ENCODE data around the gene SLC35D2. TPM values are rescaled to one million over a fixed set of nuclear protein-coding genes. Genes with fewer than 3 reads are reported as not detected.
"Not testable (repeated sequence)": the region's sequence is repeated elsewhere in the genome, so short reads cannot be mapped to it uniquely, and the experiment has no call there.

The SLC35D2 gene
- total RNA-seq, 8 experiments from 2014 or later = 10.6 to 38.1 (median 24.0) TPM

- in situ Hi-C loops (cut with MboI; ENCODE audit: low pct_unique_long_range_greater_than_20kb in 2 of 9, low sequenced_read_pairs in 9 of 9, unreplicated experiment in 9 of 9) = loop anchor here in 2 of 9 experiments (25.0 kb wide), 1 partner anchor 322 kb away; the partner anchor contains the start of gene PRXL2C (in 2 of the 2)
- H3K4me3 ChIP-seq = no peak overlapping the region
- no peak for ATAC-seq (replicated peaks in 6 of 8)
- H3K4me1 ChIP-seq (replicated peaks in 1 of 2) = peaks cover 30 to 36% of the 10 kb centered on the region in 2 donors
- no peak overlapping the region for H3K27ac ChIP-seq
- WGBS, 10 experiments = 74 to 100% (median 96%) methylated on average over 1 to 3 of the region's 3 CpGs; no CpG with 5 or more reads in 1 of the 10 experiments
Measured at GRCh38 chr9:96340707-96341106, 42.8 kb downstream of the SLC35D2 start.

GRCh38 chr9:96338299-96338698 is 45.2 kb downstream of the SLC35D2 start:
- no peak for ATAC-seq (replicated peaks in 6 of 8)
- WGBS, 10 experiments = 90 to 100% (median 95%) methylated on average over 2 to 3 of the region's 3 CpGs; no CpG with 5 or more reads in 1 of the 10 experiments
- no peak overlapping the region for H3K4me3 ChIP-seq
- H3K27ac ChIP-seq = no peak overlapping the region
- in situ Hi-C loops (cut with MboI; ENCODE audit: low pct_unique_long_range_greater_than_20kb in 2 of 9, low sequenced_read_pairs in 9 of 9, unreplicated experiment in 9 of 9) = loop anchor here in 2 of 9 experiments (25.0 kb wide), 1 partner anchor 324 kb away; the partner anchor contains the start of gene PRXL2C (in 2 of the 2)
- H3K4me1 ChIP-seq (replicated peaks in 1 of 2) = peaks cover 8 to 15% of the 10 kb centered on the region in 2 donors

- in situ Hi-C loops (cut with MboI; ENCODE audit: low pct_unique_long_range_greater_than_20kb in 2 of 9, low sequenced_read_pairs in 9 of 9, unreplicated experiment in 9 of 9) = loop anchor here in 2 of 9 experiments (25.0 kb wide), 1 partner anchor 328 kb away; the partner anchor contains the start of gene PRXL2C (in 2 of the 2)
- ATAC-seq (replicated peaks in 6 of 8) = no peak
- Histone ChIP-seq H3K4me1 (replicated peaks in 1 of 2) (no peaks in the 10 kb centered on the region), H3K4me3 (no peak overlapping the region), H3K27ac (no peak overlapping the region)
- WGBS, 10 experiments = 67 to 100% (median 80%) methylated on average over 1 of the region's 1 CpG; no CpG with 5 or more reads in 5 of the 10 experiments
Measured at GRCh38 chr9:96333958-96334357, 49.6 kb downstream of the SLC35D2 start.

- Histone ChIP-seq H3K4me3 (no peak overlapping the region), H3K27ac (no peak overlapping the region), H3K4me1 (replicated peaks in 1 of 2) (no peaks in the 10 kb centered on the region)
- ATAC-seq (replicated peaks in 6 of 8) = peak in 3 of 8 experiments; percentile 81 to 88 (median 88)
- 0 to 100% (median 50%) methylated on average over 1 to 5 of the region's 9 CpGs; no CpG with 5 or more reads in 1 of the 10 experiments for WGBS, 10 experiments
- in situ Hi-C loops (cut with MboI; ENCODE audit: low pct_unique_long_range_greater_than_20kb in 2 of 9, low sequenced_read_pairs in 9 of 9, unreplicated experiment in 9 of 9) = loop anchor here in 2 of 9 experiments (25.0 kb wide), 1 partner anchor 331 kb away; the partner anchor contains the start of gene PRXL2C (in 2 of the 2)
Measured at GRCh38 chr9:96331236-96331947, 52.1 kb downstream of the SLC35D2 start.

GRCh38 chr9:96327694-96328352 is 55.7 kb downstream of the SLC35D2 start:
- Histone ChIP-seq H3K4me3 (no peak overlapping the region), H3K4me1 (replicated peaks in 1 of 2) (no peaks in the 10 kb centered on the region), H3K27ac (no peak overlapping the region)
- in situ Hi-C loops (cut with MboI; ENCODE audit: low pct_unique_long_range_greater_than_20kb in 2 of 9, low sequenced_read_pairs in 9 of 9, unreplicated experiment in 9 of 9) = loop anchor here in 2 of 9 experiments (25.0 kb wide), 1 partner anchor 334 kb away; the partner anchor contains the start of gene PRXL2C (in 2 of the 2)
- peak in 7 of 8 experiments; percentile 36 to 77 (median 52) for ATAC-seq (replicated peaks in 6 of 8)
- 0 to 75% (median 50%) methylated on average over 1 of the region's 1 CpG; no CpG with 5 or more reads in 3 of the 10 experiments for WGBS, 10 experiments

GRCh38 chr9:96323169-96323568 is 60.3 kb downstream of the SLC35D2 start:
- no peak overlapping the region for H3K27ac ChIP-seq
- ATAC-seq (replicated peaks in 6 of 8) = no peak
- in situ Hi-C loops (cut with MboI; ENCODE audit: low pct_unique_long_range_greater_than_20kb in 2 of 9, low sequenced_read_pairs in 9 of 9, unreplicated experiment in 9 of 9) = loop anchor here in 1 of 9 experiments (25.0 kb wide), 1 partner anchor 1636 kb away; no protein-coding TSS in a partner anchor
- no peak overlapping the region for H3K4me3 ChIP-seq
- no peaks in the 10 kb centered on the region for H3K4me1 ChIP-seq (replicated peaks in 1 of 2)

- H3K4me1 ChIP-seq (replicated peaks in 1 of 2); H3K4me3 ChIP-seq; H3K27ac ChIP-seq; ATAC-seq (replicated peaks in 6 of 8): not testable (repeated sequence)
- WGBS, 10 experiments = 33 to 100% (median 96%) methylated on average over 1 to 4 of the region's 5 CpGs; no CpG with 5 or more reads in 3 of the 10 experiments
- in situ Hi-C loops (cut with MboI; ENCODE audit: low pct_unique_long_range_greater_than_20kb in 2 of 9, low sequenced_read_pairs in 9 of 9, unreplicated experiment in 9 of 9) = loop anchor here in 1 of 9 experiments (25.0 kb wide), 1 partner anchor 1635 kb away; no protein-coding TSS in a partner anchor
Measured at GRCh38 chr9:96322736-96323135, 60.8 kb downstream of the SLC35D2 start.

- 60 to 100% (median 86%) methylated on average over 1 to 3 of the region's 3 CpGs; no CpG with 5 or more reads in 2 of the 10 experiments for WGBS, 10 experiments
- in situ Hi-C loops (cut with MboI; ENCODE audit: low pct_unique_long_range_greater_than_20kb in 2 of 9, low sequenced_read_pairs in 9 of 9, unreplicated experiment in 9 of 9) = loop anchor here in 1 of 9 experiments (25.0 kb wide), 1 partner anchor 1635 kb away; no protein-coding TSS in a partner anchor
Measured at GRCh38 chr9:96322210-96322609, 61.3 kb downstream of the SLC35D2 start.

GRCh38 chr9:96321515-96321914 is 62.0 kb downstream of the SLC35D2 start:
- Histone ChIP-seq H3K4me1 (replicated peaks in 1 of 2) (peaks cover 0 to 3% of the 10 kb centered on the region in 2 donors), H3K27ac (no peak overlapping the region), H3K4me3 (no peak overlapping the region)
- 64 to 100% (median 90%) methylated on average over 1 to 6 of the region's 7 CpGs; no CpG with 5 or more reads in 1 of the 10 experiments for WGBS, 10 experiments
- ATAC-seq (replicated peaks in 6 of 8) = no peak
- in situ Hi-C loops (cut with MboI; ENCODE audit: low pct_unique_long_range_greater_than_20kb in 2 of 9, low sequenced_read_pairs in 9 of 9, unreplicated experiment in 9 of 9) = loop anchor here in 1 of 9 experiments (25.0 kb wide), 1 partner anchor 1634 kb away; no protein-coding TSS in a partner anchor

More at GRCh38 chr9:96322210-96322609, 61.3 kb downstream of the SLC35D2 start:
- not testable (repeated sequence) for H3K4me3 ChIP-seq; ATAC-seq (replicated peaks in 6 of 8); H3K4me1 ChIP-seq (replicated peaks in 1 of 2); H3K27ac ChIP-seq

- Histone ChIP-seq H3K4me1 (replicated peaks in 1 of 2) (peaks cover 0 to 3% of the 10 kb centered on the region in 2 donors), H3K4me3 (no peak overlapping the region), H3K27ac (no peak overlapping the region)
- in situ Hi-C loops (cut with MboI; ENCODE audit: low pct_unique_long_range_greater_than_20kb in 2 of 9, low sequenced_read_pairs in 9 of 9, unreplicated experiment in 9 of 9) = loop anchor here in 1 of 9 experiments (25.0 kb wide), 1 partner anchor 1634 kb away; no protein-coding TSS in a partner anchor
- WGBS, 10 experiments = 60 to 100% (median 78%) methylated on average over 1 to 7 of the region's 8 CpGs; no CpG with 5 or more reads in 1 of the 10 experiments
- no peak for ATAC-seq (replicated peaks in 6 of 8)
Measured at GRCh38 chr9:96320749-96321280, 62.7 kb downstream of the SLC35D2 start.

GRCh38 chr9:96318921-96319565 is 64.5 kb downstream of the SLC35D2 start:
- Histone ChIP-seq H3K4me3 (no peak overlapping the region), H3K27ac (no peak overlapping the region), H3K4me1 (replicated peaks in 1 of 2) (peaks cover 0 to 3% of the 10 kb centered on the region in 2 donors)
- 50 to 97% (median 73%) methylated on average over 2 to 5 of the region's 6 CpGs; no CpG with 5 or more reads in 1 of the 10 experiments for WGBS, 10 experiments
- no peak for ATAC-seq (replicated peaks in 6 of 8)
- in situ Hi-C loops (cut with MboI; ENCODE audit: low pct_unique_long_range_greater_than_20kb in 2 of 9, low sequenced_read_pairs in 9 of 9, unreplicated experiment in 9 of 9) = loop anchor here in 1 of 9 experiments (25.0 kb wide), 1 partner anchor 1632 kb away; no protein-coding TSS in a partner anchor

Data from motor neuron (in vitro differentiated cells).